Panc1 (cell line): ENCODE measurements around the gene OPN1LW. TPM values are rescaled to one million over a fixed set of nuclear protein-coding genes. Genes with fewer than 3 reads are reported as not detected.
"Not testable (repeated sequence)": the region's sequence is repeated elsewhere in the genome, so short reads cannot be mapped to it uniquely, and the experiment has no call there.

Experiments used
- ATAC-seq: fragments of 200-7000 bp; cut with Tn5 transposase; 2 replicates; pipeline ENCODE4 v1.9.1; 2020; ENCODE audit warnings: mild to moderate bottlenecking, moderate library complexity
- BruUV-seq: library from RNA; stranded (reverse); fragments of 400-500 nt; replicated peaks from 2 replicates; lab custom pipeline; 2021; lab: Mats Ljungman, UMichigan
- CTCF ChIA-PET: fragments of 300-600 bp; sonication (Branson Sonifier 250); formaldehyde crosslinking; loops from one replicate; lab custom pipeline; 2022; ENCODE audit warnings: antibody characterized with exemption; lab: Charles Lee
- POLR2A ChIA-PET: fragments of 300-600 bp; sonication (Branson Sonifier 250); formaldehyde crosslinking; loops from one replicate; lab custom pipeline; 2022; ENCODE audit warnings: antibody characterized with exemption; lab: Charles Lee
- DNase-seq: peaks from one replicate; pipeline ENCODE4 v3.0.0-alpha.2; 2010; ENCODE audit warnings: low read depth, low spot score
- H3K27ac ChIP-seq: 2 replicates; pipeline ENCODE4 v1.5.1; 2011; ENCODE audit warnings: mild to moderate bottlenecking, low read length, inconsistent platforms
- H3K27me3 ChIP-seq: fragments of 200-500 bp; sonication (Bioruptor generic); 2 replicates; pipeline ENCODE4 v1.6.0; 2014; ENCODE audit warnings: low read length, inconsistent platforms; ENCODE audit not compliant: control insufficient read depth, insufficient read depth
- H3K36me3 ChIP-seq: fragments of 200-500 bp; sonication (Bioruptor generic); 2 replicates; pipeline ENCODE4 v1.5.1; 2014; ENCODE audit warnings: inconsistent platforms, mild to moderate bottlenecking, low read length, moderate library complexity; ENCODE audit not compliant: control insufficient read depth, insufficient read depth
- H3K4me1 ChIP-seq: 2 replicates; pipeline ENCODE4 v1.5.1; 2011; ENCODE audit warnings: inconsistent platforms, mild to moderate bottlenecking, low read length, moderate library complexity; ENCODE audit not compliant: control insufficient read depth, insufficient read depth
- H3K4me3 ChIP-seq, 2 experiments: 2 replicates each; pipeline ENCODE4 v1.5.1; 2011 to 2012; ENCODE audit warnings: low read depth in 2 of 2, low read length in 2 of 2, mild to moderate bottlenecking in 2 of 2, inconsistent platforms in 1 of 2, moderate library complexity in 1 of 2
- H3K9me3 ChIP-seq: fragments of 200-500 bp; sonication (Bioruptor generic); 2 replicates; pipeline ENCODE4 v1.5.1; 2014; ENCODE audit warnings: low read depth, mild to moderate bottlenecking, inconsistent platforms, low read length, moderate library complexity; ENCODE audit not compliant: control insufficient read depth, insufficient read depth
- CTCF ChIP-seq: fragments of 450-650 bp; IDR thresholded peaks from 2 replicates; pipeline ENCODE4 v1.5.1; 2017; ENCODE audit warnings: mild to moderate bottlenecking
- POLR2AphosphoS5 ChIP-seq: IDR thresholded peaks from 2 replicates; pipeline ENCODE4 v1.6.1; 2012; ENCODE audit warnings: mild to moderate bottlenecking, low read depth, low read length, moderate library complexity
- REST ChIP-seq, 2 experiments: IDR thresholded peaks; 2 replicates each; pipeline ENCODE4 v1.6.1; 2011 to 2012; ENCODE audit warnings: low read depth in 2 of 2, control low read depth in 1 of 2, low read length in 1 of 2, mild to moderate bottlenecking in 1 of 2, moderate library complexity in 1 of 2; ENCODE audit not compliant: insufficient read depth in 1 of 2
- SIN3A ChIP-seq: IDR thresholded peaks from 2 replicates; pipeline ENCODE4 v1.6.1; 2012; ENCODE audit warnings: low read depth, mild to moderate bottlenecking, low read length, moderate library complexity, borderline replicate concordance; ENCODE audit not compliant: insufficient read depth
- TCF7L2 ChIP-seq: IDR thresholded peaks from 2 replicates; pipeline ENCODE4 v1.6.1; 2011; ENCODE audit warnings: mild to moderate bottlenecking, low read depth, low read length, inconsistent platforms
- in situ Hi-C: cut with HindIII; loops from 2 replicates; pipeline ENCODE4 v1.10.0; 2016; ENCODE audit warnings: low sequenced_read_pairs, low pct_unique_long_range_greater_than_20kb
- intact Hi-C: fragments of 100-400 bp; cut with micrococcal nuclease; formaldehyde crosslinking; loops from one replicate; pipeline ENCODE4 v1.10.0; 2022; ENCODE audit not compliant: unreplicated experiment
- total RNA-seq: library from RNA; stranded (reverse); gene quantifications from one replicate; pipeline ENCODE4 v1.2.1, GENCODE V29; 2021; ENCODE audit not compliant: unreplicated experiment

Gene OPN1LW
- total RNA-seq, 1 experiment from 2014 or later: not detected

- in situ Hi-C loops (no loop called here), intact Hi-C loops (no loop called here)
- BruUV-seq: no TSS peak
- Histone ChIP-seq H3K4me3 (no peak overlapping the region), H3K4me1 (no peaks in the 10 kb centered on the region), H3K27ac (no peak overlapping the region), H3K9me3 (no peaks in the 10 kb centered on the region), H3K27me3 (no peaks in the 10 kb centered on the region), H3K36me3 (no peaks in the 10 kb centered on the region)
- DNase-seq (no peak), ATAC-seq (0 out of 2 replicates have a peak, but pooled peaks have one; percentile 19)
- TF ChIP-seq CTCF: no peak
- no peak for TF ChIP-seq SIN3A
- TF ChIP-seq POLR2AphosphoS5: no peak
- TF ChIP-seq REST (IDR thresholded peaks at IDR 0.05; ENCODE audit: insufficient read depth in 1 of 2, low read depth in 2 of 2, low read length in 1 of 2): no peak
- TF ChIP-seq TCF7L2: no peak
- POLR2A ChIA-PET: no interaction called here
- CTCF ChIA-PET: no interaction called here
Observed at GRCh38 chrX:154142950-154143745, 895 bp upstream of the OPN1LW start.

DNA sequence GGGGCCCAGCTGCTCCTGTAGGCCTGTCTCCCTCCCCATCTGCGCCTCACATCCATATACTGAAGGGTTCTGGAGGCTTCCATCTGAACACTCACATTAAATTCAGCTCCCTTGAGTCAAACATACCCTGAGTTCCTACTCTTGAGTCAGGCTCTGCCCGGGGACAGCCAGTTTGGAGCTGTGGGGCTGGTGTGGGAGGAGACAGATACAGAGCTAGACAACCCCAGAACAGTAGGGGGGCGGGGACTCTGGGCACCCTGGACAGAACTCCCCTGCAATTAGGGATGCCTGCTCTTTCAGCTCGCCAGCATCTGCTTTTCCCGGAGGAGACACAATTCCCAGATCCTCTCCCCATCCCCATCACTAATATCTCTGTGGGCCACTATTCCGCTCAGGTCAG lies 7.0 kb downstream of the OPN1LW start:
- H3K4me1 ChIP-seq, H3K4me3 ChIP-seq, H3K27ac ChIP-seq, intact Hi-C loops, in situ Hi-C loops, H3K27me3 ChIP-seq, POLR2A ChIA-PET, DNase-seq, H3K36me3 ChIP-seq, ATAC-seq, H3K9me3 ChIP-seq, BruUV-seq, CTCF ChIA-PET: not testable (repeated sequence)

GRCh38 chrX:154156221-154156620 lies 12.2 kb downstream of the OPN1LW start:
- CTCF ChIA-PET, BruUV-seq: not testable (repeated sequence)

DNA sequence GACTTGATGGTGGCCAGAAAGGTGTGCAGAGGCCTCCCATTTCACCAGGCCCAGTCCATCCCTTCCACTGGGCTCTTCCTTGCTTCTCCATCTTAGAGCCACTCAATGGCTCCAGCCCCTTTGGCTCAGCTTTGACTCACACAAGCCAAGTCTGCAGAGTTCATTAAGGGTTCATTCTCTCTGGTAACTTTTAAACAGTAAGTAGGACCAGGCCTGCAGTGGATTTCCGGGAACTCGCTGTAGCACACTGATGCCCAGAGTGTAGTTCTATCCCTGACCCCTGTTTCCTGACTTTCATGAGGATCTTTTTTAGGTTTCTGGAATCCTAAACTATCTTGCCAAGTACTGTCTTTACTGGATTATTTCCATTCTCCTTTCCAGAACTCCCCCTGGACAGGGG lies 13.2 kb downstream of the OPN1LW start:
- H3K9me3 ChIP-seq, ATAC-seq, CTCF ChIA-PET, intact Hi-C loops, H3K27me3 ChIP-seq, H3K4me3 ChIP-seq, POLR2A ChIA-PET, H3K36me3 ChIP-seq, H3K4me1 ChIP-seq, in situ Hi-C loops, H3K27ac ChIP-seq, DNase-seq, BruUV-seq: not testable (repeated sequence)

More at GRCh38 chrX:154156221-154156620, 12.2 kb downstream of the OPN1LW start:
- H3K4me1 ChIP-seq, DNase-seq, H3K36me3 ChIP-seq, intact Hi-C loops, ATAC-seq, H3K4me3 ChIP-seq, H3K27me3 ChIP-seq, in situ Hi-C loops, H3K9me3 ChIP-seq, POLR2A ChIA-PET, H3K27ac ChIP-seq: not testable (repeated sequence)

- BruUV-seq, CTCF ChIA-PET, H3K27ac ChIP-seq, H3K36me3 ChIP-seq, ATAC-seq, POLR2A ChIA-PET, intact Hi-C loops, H3K4me1 ChIP-seq, H3K27me3 ChIP-seq, in situ Hi-C loops, H3K9me3 ChIP-seq, DNase-seq, H3K4me3 ChIP-seq: not testable (repeated sequence)
Observed at GRCh38 chrX:154159345-154159744, 15.3 kb downstream of the OPN1LW start.
